ENCODE data around the gene PLEKHA8.
"Not testable (repeated sequence)": the region's sequence is repeated elsewhere in the genome, so short reads cannot be mapped to it uniquely, and the experiment has no call there.

PLEKHA8 gene

DNA sequence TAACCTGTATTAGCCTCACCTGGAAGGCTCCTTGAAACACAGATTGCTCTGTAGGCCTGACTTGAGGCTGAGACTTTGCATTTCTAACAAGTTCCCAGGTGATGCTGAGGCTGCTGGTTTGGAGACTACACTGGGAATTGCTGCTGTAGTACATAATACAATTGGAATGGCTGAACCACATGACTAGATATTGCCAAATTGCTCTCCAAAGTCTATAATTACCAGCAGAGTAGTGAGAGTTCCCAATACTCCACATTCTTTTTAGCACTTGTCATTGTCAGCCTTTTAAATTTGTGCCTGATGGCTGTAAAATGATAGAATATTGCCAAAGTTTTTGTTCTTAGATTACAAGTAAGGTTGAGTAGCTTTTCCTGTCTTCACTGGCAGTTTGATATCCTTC, 39.9 kb downstream of the PLEKHA8 start:
- no peak for DNase-seq

DNA sequence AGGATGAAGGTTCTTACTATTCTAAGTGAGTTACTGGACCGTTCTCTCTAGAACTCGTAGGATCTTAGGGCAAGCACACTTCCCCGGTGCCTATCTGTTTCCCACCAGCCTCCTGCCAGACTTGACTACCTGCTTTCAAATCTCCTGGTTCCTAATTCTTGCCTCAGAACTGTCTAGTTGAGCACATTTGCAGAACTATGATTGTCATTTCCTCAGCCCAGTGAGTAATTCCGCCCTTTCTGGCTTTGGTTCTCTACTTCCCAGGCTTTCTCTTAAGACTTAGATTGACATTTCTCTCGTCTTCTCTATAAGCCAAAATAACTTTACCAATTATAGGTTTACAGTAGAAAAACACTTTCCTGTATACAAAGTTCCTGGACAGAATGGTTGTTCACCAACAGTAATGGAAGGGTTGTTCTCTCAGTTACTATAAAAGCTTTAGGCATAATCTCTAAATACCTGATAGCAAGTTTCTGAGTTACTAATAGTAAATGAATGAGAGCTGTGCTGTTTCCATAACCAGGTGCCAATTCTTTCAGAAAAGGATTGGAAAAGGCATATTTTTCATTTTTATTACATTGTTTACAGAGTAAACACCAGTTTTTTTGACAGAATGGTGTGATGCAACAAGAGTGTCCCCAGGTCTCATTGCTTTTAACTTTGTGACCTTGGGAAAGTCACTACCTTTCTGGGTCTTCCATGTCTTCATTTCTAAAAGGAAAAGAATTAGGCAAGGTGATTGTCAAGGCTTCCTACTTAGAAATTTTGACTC, 41.1 kb downstream of the PLEKHA8 start:
- DNase-seq, result no peak

DNA sequence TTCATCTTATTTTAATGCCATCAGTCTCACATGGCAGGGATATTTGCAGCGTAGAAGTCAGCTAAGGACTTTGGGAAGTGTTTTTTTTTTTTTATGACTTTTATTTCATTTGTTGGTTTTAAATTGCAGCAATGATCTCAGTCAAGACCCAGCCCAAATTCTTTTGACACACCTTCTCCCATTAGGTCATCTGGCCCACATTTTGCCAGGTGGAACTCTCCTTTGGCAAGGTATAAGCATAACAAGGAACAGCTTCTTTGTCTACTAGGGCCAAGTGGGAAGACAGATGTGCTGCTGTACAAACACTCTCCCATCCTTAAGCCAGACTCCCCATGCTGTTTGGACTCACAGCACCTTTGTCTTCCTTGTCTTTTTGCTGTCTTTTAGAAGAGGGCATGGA, 41.8 kb downstream of the PLEKHA8 start:
- no peak for DNase-seq

DNA sequence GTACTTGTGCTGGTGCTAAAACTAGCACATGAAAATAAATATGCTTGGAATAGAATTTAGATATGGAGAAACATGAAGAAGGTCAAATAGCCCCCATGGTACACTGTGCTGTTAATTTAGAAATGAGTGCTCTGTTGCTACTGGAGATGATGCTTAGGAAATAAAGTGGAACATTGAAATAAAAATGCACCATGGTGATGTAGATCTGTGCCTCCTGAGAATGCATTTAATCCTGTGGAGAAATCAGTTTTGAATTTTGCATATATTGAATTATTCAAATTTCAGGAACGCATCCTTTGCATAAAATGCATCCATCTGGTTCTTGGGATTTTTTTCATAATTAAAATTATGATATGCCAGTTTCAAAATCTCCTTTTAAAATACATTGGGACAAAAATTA, 44.5 kb downstream of the PLEKHA8 start:
- DNase-seq, result no peak

DNA sequence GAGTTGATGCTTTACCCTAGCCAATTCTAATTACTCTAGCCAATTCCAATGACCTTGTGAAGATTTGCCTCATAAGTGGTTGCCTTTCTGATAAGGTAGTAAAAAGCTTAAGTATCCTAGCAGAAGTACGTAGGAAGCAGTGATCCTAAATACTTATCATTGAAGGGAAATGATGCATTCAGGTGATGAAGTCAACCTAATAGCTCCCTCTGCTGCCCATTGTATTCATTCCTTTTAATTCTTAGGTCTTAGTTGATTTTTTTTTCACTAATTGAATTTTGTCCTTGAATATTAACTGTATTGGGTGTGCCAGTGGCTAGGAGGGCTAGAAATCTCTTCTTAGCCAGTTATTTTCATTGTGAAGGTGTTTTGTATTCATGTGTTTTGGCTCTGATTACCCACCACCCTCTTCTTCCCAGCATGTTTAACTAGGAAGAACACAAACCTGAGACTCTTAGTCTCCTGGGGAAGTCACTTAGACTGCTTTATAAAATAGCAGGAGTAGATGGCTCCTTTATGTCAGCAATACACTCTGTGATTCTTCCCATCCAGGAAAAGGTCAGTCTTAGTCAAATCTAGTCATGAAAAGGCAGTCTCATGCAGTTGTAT, 46.3 kb downstream of the PLEKHA8 start:
- DNase-seq, result no peak

DNA sequence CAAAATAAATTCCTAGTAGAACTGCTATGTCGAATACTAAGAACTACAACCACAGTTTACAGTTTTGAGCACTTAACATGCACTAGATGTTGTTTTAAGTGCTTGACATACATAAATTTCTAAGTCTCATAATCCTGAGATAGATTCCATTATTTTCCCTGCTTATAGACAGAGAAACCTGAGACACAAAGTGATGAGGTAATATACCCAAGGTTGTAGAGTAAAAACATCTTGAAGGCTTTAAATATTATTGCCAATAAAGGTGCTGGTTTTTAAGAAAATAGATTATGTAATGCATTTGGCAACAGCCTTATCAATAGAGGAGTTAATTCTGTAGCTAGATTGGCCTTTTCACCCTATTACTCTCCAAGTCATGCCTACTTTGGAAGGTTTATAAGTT, 48.2 kb downstream of the PLEKHA8 start:
- no peak for DNase-seq

DNA sequence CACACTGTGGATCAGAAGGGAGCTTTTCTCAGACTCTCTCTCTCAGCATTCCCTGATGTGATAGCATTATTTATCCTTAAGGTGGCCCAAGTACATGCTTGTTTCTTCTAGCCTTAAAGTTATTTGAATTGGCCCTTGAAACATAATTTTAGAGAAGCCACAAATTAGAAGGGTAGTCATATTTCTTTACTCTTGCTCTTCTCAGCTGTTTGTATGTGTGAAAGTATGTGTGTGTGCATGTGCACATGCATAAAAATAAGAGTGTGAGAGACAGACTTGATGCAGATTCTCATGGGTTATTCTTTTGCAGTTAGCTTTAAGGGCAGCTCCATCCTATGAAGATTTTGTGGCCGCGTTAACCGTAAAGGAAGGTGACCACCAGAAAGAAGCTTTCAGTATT, 50.1 kb downstream of the PLEKHA8 start:
- no peak for DNase-seq

DNA sequence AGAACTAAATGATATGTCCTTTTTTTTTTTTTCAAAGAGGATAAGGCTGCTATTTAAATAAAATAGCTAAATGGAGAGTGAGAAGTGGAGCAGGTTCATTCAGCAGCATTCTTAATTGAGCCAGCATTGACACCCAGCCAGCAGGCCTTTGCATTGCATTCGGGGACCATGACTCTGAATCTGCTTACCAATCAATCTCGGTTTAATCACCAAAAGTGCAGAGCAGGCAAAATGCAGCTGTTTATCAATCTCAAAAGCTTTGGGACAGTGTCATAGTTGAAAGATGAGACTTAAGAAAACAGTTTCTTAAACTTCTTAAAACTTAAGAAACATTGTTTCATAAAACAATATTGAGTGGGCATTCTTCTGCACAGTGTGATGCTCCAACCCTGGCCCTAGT, 51.7 kb downstream of the PLEKHA8 start:
- no peak for DNase-seq

DNA sequence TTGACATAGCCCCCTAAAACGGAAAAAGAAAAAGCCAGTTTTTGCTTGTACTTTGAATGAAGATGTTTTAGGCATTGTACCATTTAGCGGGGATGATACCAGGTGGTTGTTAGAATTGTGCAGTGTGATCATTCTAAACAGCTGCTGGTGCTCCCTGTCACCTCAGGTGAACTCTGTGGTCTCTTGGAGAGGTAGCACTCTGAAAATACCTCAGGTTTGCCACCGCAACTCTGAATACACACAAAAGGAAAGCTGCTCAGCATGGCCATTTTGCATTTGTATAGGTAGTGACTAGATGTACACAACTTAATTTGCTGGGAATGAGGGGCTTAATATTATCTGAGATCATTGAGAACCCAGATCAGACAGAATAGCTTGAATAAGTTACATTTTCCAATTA, 52.6 kb downstream of the PLEKHA8 start:
- no peak for DNase-seq

DNA sequence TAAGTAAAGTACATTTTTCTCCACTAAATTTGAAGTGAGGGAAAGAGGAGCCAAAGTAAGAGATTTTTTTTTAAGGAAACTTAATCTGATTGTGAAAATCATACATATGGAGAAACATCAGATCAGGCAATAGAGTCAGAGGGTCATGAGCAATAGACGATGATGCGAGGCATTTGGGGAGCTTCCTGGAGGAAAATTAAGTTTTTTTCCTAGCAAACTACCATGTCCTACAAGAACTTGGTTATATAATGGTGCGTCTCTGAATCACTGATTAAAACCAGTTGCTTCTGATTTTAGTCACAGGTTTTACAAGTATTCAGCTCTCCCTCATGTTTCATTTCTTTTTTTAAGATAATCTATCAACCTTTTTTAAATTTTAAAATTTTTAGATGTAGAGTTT, 54.5 kb downstream of the PLEKHA8 start:
- no peak for DNase-seq

DNA sequence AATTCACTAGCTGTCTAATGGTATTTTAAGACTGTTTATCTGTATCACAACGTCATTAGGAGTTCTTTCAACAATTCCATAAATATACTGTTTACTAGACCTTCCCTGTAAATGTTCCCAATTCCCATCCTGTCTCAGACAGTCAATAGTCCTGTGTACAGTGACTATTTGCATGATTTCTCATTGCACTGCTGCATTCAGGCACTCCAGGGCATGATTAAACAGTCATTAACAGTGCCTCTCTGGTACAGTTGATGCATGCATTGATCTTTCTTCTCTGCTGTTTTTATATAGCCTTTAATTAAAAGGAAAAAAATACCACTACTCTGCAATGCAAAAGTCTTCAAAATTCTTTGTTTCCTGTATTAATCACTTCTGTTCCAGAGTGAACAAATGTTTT, 55.1 kb downstream of the PLEKHA8 start:
- no peak for DNase-seq

DNA sequence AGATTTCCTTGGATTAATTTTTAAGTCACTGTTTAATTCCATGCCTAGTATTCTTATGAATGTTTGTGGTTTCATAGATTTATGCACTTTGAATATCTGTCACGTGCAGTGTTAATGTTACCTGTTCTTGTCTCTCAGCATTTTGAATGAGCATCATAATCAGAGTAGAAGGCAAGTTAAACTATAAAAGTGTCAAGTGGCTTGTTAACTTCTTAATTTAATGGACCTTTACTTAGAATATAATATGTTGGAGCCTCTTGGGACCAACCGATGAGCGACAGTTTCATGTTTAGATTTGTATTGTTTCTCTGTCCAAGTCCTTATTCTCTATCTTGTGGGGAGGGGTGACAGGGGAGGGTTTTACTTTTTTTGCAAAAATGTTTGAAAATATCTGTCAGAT, 56.0 kb downstream of the PLEKHA8 start:
- no peak for DNase-seq

DNA sequence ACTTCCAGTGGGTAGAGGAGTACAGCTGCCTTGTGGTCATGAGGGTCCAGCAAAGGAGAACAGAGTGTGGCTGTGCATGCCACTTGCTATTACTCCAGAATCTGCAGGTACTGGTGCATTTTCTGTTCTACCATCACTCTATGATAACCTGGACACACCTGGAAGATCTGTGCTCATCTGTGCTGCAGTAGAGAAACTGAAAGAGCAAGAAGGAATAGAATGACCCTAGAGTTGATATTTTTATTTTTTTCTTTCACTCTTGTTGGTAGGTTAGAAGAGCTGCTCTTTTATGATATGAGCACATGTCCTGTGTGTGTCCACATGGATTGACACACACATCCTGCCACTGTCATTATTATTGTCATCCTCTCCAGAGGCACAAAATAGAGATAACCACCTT, 58.3 kb downstream of the PLEKHA8 start:
- no peak for DNase-seq

DNA sequence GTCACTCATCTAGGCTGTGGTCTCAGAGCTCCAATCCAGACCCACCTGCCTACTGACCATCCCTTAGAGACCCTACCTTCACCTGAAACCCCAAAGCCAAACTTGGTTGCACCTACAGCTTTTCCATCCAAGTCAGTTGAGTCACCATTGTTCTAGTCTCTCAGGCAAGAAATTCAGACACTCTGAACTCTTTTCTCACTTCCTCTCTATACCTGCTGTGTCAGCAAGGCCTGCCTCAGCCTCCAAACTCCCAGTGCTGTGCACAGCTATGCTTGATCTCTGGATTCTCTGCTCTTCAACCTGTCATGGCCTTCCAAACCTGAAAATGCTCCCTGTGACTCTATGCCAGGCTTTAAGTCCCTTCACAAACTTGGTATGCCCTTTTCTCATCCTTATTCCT, 59.2 kb downstream of the PLEKHA8 start:
- no peak for DNase-seq

DNA sequence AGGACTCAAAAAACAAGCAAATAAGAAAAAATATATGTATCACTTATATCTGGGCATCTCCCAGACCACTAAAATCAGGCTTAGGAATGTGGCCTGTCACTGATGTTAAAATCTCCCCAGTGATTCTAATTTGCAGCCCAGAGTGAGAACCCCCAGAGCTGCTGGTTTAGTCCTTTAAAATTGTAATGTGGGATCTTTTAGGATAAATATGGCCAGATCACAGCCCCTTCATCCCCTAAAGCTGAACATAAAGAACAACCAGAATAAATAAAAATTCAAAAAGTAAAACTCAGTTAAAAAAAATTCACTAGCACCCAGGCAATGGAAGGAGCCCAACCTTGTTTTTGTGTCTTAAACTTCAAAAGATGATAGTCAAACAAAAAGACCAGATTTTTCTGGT, 60.1 kb downstream of the PLEKHA8 start:
- no peak for DNase-seq

DNA sequence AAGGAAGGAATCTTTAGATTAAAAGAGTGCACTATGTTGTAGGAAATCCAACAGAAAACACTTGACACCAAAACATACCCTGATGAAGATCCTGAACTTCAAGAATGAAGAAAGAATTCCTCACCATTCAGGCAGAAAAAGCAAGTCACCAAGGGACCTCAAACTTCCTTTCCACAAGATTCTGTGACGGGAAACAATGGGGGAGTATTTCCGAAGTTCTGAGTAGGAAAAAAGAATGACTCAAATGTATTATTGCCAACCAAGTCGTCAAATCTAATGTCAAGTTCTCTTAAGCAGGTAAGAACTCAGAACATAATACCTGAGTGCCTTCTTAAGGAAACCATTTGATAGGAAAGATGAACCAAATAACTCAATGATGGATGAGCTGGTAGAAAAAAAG, 61.9 kb downstream of the PLEKHA8 start:
- no peak for DNase-seq

DNA sequence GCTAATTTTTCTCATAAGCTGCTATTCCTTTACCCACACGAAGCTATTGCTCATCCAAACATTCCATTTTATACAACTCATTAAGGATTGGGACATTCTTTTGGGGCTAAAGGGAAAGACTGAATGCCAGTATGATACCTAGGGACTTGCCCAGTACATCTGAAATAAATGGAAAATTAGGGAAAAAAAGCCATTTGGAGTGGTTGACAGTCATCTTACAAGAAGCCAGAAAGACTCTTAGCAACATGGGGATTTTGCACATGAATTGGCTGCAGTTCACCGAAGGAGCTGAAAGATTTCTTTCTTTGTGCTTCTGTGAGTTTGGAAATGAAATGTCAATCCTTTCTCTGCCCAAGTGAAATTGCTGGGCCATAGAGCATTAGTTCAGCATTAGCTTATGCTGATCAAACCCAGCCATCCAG, 63.3 kb downstream of the PLEKHA8 start:
- DNase-seq, result no peak

DNA sequence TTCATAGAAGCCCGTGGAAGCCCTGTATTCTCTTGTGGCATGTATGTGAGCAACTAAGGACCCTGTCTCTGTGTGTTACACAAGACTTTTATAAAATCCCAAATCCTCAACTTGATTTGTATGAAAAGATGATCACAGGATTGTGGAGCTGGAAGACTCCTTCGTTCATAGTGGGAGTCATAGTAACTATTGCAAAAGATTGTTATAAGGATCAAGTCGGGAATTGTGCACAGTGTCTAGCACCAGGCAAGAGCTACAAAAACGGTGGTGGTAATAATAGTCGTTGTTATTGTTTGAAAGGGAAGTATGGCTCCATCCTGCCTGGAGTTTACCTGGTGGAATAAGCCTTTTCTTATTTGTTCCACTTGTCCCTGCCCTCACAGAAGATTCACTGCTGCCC, 63.8 kb downstream of the PLEKHA8 start:
- no peak for DNase-seq

DNA sequence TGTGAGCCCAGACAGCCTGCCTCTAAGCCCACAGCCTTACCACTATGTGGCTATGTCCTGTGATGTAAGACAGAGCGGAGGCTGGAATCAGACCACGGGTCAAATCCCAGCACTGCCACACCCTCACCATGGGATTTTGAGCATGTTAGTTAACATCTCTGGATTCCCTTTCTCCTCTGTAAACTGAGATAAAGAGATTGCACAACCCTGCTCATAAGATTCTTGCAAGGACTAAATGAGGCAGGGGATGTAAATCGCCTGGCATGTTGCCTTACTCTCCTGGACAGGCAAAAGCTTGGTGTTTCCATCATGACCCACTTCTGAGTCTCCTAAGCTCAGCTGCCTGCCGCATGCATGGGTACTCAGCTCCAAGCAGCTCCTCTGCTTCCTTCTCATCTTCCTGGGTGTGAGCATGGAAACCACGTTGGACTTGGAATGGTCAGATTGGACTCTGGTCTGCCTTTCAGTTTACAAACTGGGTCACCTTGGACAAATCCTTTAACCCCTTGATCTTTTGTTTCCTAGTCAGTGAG, 65.3 kb downstream of the PLEKHA8 start:
- no peak for DNase-seq

DNA sequence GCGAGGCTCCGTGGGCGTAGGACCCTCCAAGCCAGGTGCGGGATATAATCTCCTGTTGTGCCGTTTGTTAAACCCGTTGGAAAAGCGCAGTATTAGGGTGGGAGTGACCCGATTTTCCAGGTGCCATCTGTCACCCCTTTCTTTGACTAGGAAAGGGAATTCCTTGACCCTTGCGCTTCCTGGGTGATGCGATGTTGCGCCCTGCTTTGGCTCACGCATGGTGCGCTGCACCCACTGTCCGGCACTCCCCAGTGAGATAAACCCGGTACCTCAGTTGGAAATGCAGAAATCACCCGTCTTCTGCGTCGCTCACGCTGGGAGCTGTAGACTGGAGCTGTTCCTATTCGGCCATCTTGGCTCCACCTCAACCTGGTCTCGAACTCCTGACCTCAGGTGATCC, 70.4 kb downstream of the PLEKHA8 start:
- not testable (repeated sequence) for DNase-seq

DNA sequence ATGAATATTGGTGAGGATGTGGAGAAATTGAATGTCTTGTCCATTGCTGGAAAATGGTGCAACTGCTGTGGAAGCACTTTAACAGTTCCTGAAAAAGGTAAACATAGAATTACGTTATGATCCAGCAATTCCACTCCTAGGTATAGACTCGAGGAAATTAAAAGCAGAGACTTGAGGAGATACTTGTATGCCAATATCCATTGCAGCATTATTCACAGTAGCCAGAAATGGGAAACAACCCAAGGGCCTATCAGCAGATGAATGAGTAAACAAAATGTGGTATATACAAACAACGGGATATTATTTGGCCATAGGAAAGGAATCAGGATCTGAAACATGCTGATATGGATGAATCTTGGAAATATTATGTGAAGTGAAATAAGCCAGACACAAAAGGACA, 74.1 kb downstream of the PLEKHA8 start:
- no peak for DNase-seq

DNA sequence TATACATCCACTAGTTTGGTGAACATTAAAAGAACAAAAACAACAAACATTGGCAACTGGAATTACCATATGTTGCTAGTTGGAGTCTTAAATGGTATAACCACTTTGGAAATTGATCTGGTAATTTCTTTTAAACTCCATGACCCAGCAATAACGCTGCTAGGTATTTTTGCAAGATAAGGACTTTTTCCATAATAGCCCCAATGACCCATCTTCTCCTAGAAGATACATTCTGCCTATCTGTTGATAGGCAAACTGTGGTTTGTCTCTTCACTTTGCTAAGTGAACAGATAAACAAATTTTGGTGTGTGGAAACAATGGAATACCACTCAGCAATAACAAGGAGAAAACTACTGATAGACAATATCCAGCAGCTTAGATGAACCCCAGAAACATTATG, 75.9 kb downstream of the PLEKHA8 start:
- no peak for DNase-seq

DNA sequence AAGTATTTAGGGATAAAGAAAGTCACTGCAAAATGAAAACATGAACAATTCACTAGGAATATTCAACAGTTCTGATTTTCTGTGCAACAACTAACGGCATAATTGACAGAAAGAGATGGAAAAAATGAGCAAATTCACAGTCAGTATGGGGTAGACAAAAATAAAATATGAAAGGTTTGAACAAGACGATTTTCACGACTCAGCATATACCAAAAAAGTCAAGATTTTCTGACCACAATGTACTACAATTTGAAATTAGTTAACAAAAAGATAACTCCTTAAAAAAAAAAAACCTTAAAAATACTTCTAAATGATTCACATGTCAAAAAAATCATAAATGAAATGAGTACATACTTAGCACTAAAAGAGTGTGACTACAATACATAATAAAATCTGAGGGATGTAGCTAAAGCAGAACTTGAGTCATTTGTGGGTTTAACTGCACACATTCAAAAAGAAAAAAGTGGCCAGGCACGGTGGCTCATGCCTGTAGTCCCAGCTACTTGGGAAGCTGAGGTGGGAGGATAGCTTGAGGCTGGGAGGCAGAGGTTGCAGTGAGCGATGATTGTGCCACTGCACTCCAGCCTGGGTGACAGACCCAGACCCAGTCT, 84.0 kb downstream of the PLEKHA8 start:
- DNase-seq, result no peak

DNA sequence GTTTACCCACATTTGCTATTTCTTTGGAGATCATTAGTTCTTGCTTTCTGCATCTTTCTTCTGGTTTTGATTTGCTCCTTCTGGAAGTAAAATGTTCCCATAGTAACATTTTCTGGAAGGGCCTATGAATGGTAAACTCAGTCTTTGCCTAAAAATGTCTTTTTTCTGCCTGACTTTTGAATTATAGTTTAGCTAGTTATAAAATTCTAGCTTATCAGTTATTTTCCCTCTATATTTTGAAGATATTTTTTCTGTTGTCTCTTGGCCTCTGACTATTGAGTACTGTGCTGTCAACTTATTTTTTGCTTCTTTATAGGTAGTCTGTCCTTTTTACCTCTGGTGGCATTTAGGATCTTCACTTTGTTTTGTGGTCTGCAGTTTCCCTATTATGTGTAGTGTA, 84.9 kb downstream of the PLEKHA8 start:
- no peak for DNase-seq

All from activated naive CD4-positive, alpha-beta T cell treated with anti-CD3 and anti-CD28 coated beads, Interleukin-2, amount 50 U/mL, for 16 hours (primary cell).